SK-N-SH treated with all-trans-retinoic acid at 6 μM for 48 hours (cell line): Measurements from ENCODE around the gene GOSR2.
A peak's percentile ranks its signal among the peaks of the same experiment; 100 is the strongest.

Source experiments
- ATAC-seq: fragments of 200-7000 bp; cut with Tn5 transposase; 3 replicates; pipeline ENCODE4 v1.9.1; 2020; ENCODE audit warnings: mild to moderate bottlenecking, moderate library complexity
- ARNTL ChIP-seq: fragments of 450-650 bp; formaldehyde crosslinking; IDR thresholded peaks from 2 replicates; pipeline ENCODE4 v1.5.0; 2020; ENCODE audit warnings: low read depth, mild to moderate bottlenecking, moderate library complexity, borderline replicate concordance
- BACH2 ChIP-seq: fragments of 250-450 bp; sonication (Bioruptor Pico); IDR thresholded peaks from 2 replicates; pipeline ENCODE4 v1.9.0; 2021; ENCODE audit warnings: mild to moderate bottlenecking, borderline replicate concordance
- CSDC2 ChIP-seq: fragments of 250-450 bp; sonication (Bioruptor Pico); IDR thresholded peaks from 2 replicates; pipeline ENCODE4 v1.5.0; 2020; ENCODE audit warnings: mild to moderate bottlenecking, moderate library complexity
- GLIS3 ChIP-seq: fragments of 250-450 bp; sonication (Bioruptor Pico); IDR thresholded peaks from 2 replicates; pipeline ENCODE4 v1.5.0; 2020; ENCODE audit warnings: mild to moderate bottlenecking, moderate library complexity
- PPARA ChIP-seq: fragments of 250-450 bp; sonication (Bioruptor Pico); IDR thresholded peaks from 2 replicates; pipeline ENCODE4 v1.5.0; 2020; ENCODE audit warnings: mild to moderate bottlenecking, borderline replicate concordance
- RARB ChIP-seq: fragments of 250-450 bp; sonication (Bioruptor Pico); IDR thresholded peaks from 2 replicates; pipeline ENCODE4 v1.8.0; 2021; ENCODE audit warnings: mild to moderate bottlenecking, moderate library complexity
- TOX ChIP-seq: fragments of 250-450 bp; sonication (Bioruptor Pico); IDR thresholded peaks from 2 replicates; pipeline ENCODE4 v1.8.0; 2021; ENCODE audit warnings: mild to moderate bottlenecking, moderate library complexity, borderline replicate concordance
- ZC3H10 ChIP-seq: fragments of 250-450 bp; sonication (Bioruptor Pico); IDR thresholded peaks from 2 replicates; pipeline ENCODE4 v1.5.1; 2021; ENCODE audit warnings: mild to moderate bottlenecking, moderate library complexity
- ZFP3 ChIP-seq: fragments of 250-450 bp; sonication (Bioruptor Pico); IDR thresholded peaks from 2 replicates; pipeline ENCODE4 v1.5.0; 2020; ENCODE audit warnings: mild to moderate bottlenecking, moderate library complexity
- ZNF565 ChIP-seq: fragments of 450-650 bp; formaldehyde crosslinking; conservative IDR thresholded peaks from 2 replicates; pipeline ENCODE4 v1.5.0; 2020; ENCODE audit warnings: low read depth, mild to moderate bottlenecking, moderate library complexity
- ZNF70 ChIP-seq: fragments of 450-650 bp; formaldehyde crosslinking; IDR thresholded peaks from 2 replicates; pipeline ENCODE4 v1.5.0; 2020; ENCODE audit warnings: mild to moderate bottlenecking, moderate library complexity
- ZNF8 ChIP-seq: fragments of 450-650 bp; formaldehyde crosslinking; IDR thresholded peaks from 2 replicates; pipeline ENCODE4 v1.5.0; 2020; ENCODE audit warnings: mild to moderate bottlenecking, moderate library complexity
- TF ChIP-seq, protein P1 (sequence below): fragments of 250-450 bp; sonication (Bioruptor Pico); IDR thresholded peaks from 2 replicates; pipeline ENCODE4 v1.8.0; 2021; ENCODE audit warnings: low read depth, mild to moderate bottlenecking, moderate library complexity, borderline replicate concordance
- TF ChIP-seq, protein P2 (sequence below): fragments of 250-450 bp; sonication (Bioruptor Pico); IDR thresholded peaks from 2 replicates; pipeline ENCODE4 v1.5.0; 2020; ENCODE audit warnings: mild to moderate bottlenecking, moderate library complexity
- TF ChIP-seq, protein P3 (sequence below): fragments of 250-450 bp; sonication (Bioruptor Pico); IDR thresholded peaks from 2 replicates; pipeline ENCODE4 v1.5.1; 2021; ENCODE audit warnings: mild to moderate bottlenecking, moderate library complexity
- TF ChIP-seq, protein P4 (sequence below): fragments of 250-450 bp; sonication (Bioruptor Pico); IDR thresholded peaks from 2 replicates; pipeline ENCODE4 v1.5.1; 2020; ENCODE audit warnings: low read depth, mild to moderate bottlenecking, moderate library complexity
- TF ChIP-seq, protein P5 (sequence below): fragments of 250-450 bp; sonication (Bioruptor Pico); IDR thresholded peaks from 2 replicates; pipeline ENCODE4 v1.8.0; 2020; ENCODE audit warnings: mild to moderate bottlenecking, moderate library complexity, borderline replicate concordance

GOSR2 gene

DNA sequence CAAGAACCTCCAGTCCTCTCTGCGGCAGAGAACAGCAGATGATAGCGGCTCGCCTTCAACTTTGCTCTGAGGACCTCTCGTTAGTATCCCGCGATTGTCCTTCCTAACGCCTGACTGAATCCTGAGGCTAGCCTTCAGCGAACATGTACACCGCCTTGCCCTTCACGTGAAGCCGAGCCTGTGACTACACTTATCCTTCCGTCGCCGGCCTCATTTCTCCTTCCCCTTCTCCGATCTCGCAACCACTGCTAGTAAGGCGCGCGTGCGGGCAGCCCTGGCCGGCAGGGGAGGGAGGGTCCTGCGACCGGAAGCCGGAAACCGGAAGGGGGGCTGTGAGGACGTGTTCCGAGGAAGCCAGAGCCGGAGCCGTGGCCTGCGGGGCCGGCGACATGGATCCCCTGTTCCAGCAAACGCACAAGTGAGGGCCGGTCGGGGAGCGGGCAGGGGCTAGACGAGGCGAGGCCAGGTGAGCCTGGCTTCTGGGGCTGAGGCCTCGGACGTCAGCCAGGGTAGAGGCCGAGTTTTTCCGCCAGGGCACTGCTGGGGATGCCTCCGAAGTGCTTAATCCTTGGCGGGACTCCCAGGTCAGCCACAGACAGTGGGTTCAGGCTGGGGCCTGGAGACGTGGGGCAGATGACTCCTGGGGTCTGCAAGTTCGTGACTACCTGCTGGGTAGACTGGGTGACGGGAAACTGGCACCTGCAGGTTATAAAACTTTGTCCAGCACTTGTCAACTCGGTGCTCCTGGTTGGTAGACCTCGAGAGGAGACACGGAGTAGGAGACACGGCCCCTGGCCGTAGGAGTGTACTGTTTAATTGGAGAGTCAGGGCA, at the start of gene GOSR2:
Gene GOSR2, plus strand, starts transcription at position 357 of the 832 bp plus-strand sequence. Its CDS starts 33 bp downstream, at position 390.
- TF ChIP-seq, protein P1, sequence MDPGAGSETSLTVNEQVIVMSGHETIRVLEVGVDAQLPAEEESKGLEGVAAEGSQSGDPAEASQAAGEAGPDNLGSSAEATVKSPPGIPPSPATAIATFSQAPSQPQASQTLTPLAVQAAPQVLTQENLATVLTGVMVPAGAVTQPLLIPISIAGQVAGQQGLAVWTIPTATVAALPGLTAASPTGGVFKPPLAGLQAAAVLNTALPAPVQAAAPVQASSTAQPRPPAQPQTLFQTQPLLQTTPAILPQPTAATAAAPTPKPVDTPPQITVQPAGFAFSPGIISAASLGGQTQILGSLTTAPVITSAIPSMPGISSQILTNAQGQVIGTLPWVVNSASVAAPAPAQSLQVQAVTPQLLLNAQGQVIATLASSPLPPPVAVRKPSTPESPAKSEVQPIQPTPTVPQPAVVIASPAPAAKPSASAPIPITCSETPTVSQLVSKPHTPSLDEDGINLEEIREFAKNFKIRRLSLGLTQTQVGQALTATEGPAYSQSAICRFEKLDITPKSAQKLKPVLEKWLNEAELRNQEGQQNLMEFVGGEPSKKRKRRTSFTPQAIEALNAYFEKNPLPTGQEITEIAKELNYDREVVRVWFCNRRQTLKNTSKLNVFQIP (CRISPR knock-in tag): 0 out of 2 replicates have a peak, but pooled peaks have one; percentile 60
- 0 out of 2 replicates have a peak, but pooled peaks have one; percentile 10 for TF ChIP-seq ZFP3
- TF ChIP-seq, protein P2, sequence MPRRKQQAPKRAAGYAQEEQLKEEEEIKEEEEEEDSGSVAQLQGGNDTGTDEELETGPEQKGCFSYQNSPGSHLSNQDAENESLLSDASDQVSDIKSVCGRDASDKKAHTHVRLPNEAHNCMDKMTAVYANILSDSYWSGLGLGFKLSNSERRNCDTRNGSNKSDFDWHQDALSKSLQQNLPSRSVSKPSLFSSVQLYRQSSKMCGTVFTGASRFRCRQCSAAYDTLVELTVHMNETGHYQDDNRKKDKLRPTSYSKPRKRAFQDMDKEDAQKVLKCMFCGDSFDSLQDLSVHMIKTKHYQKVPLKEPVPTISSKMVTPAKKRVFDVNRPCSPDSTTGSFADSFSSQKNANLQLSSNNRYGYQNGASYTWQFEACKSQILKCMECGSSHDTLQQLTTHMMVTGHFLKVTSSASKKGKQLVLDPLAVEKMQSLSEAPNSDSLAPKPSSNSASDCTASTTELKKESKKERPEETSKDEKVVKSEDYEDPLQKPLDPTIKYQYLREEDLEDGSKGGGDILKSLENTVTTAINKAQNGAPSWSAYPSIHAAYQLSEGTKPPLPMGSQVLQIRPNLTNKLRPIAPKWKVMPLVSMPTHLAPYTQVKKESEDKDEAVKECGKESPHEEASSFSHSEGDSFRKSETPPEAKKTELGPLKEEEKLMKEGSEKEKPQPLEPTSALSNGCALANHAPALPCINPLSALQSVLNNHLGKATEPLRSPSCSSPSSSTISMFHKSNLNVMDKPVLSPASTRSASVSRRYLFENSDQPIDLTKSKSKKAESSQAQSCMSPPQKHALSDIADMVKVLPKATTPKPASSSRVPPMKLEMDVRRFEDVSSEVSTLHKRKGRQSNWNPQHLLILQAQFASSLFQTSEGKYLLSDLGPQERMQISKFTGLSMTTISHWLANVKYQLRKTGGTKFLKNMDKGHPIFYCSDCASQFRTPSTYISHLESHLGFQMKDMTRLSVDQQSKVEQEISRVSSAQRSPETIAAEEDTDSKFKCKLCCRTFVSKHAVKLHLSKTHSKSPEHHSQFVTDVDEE (CRISPR knock-in tag): 0 out of 2 replicates have a peak, but pooled peaks have one; percentile 8
- no peak for TF ChIP-seq BACH2 (CRISPR knock-in tag)
- ATAC-seq: peak; percentile 99

DNA sequence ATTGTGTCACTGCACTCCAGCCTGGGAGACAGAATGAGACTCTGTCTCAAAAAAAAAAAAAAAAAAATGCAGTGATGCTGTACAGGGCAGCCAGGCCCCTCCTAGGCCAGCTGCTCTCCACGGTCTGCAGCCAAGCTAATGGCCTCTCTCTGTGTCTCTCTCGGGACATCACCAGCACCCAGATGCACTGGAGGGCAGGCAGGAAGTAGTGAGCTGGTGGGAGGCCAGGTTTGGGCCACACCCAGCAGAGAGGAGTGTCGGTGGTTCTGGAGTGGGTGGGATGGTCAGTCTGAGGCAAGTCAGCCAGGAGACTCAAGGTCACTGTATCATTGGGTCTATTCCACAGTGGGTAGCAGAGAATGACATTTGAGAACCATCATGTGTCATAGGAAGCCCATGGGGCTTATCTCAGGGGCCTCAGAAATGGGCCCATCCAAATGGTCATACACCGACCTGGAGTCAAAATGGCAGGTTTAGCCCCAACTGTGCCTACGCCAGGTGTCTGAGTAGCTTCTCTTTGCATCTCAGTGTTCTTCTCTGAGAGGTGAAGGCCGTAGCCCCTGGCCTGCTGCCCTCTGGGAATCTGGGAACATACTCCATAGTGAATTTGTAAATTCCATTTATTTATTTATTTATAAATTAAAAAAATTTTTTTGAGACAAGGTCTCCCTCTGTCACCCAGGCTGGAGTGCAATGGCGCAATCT, 48.9 kb upstream of the GOSR2 start:
- TF ChIP-seq RARB (no peak), ZFP3 (no peak)
- TF ChIP-seq, protein P3, sequence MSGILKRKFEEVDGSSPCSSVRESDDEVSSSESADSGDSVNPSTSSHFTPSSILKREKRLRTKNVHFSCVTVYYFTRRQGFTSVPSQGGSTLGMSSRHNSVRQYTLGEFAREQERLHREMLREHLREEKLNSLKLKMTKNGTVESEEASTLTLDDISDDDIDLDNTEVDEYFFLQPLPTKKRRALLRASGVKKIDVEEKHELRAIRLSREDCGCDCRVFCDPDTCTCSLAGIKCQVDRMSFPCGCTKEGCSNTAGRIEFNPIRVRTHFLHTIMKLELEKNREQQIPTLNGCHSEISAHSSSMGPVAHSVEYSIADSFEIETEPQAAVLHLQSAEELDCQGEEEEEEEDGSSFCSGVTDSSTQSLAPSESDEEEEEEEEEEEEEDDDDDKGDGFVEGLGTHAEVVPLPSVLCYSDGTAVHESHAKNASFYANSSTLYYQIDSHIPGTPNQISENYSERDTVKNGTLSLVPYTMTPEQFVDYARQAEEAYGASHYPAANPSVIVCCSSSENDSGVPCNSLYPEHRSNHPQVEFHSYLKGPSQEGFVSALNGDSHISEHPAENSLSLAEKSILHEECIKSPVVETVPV: no peak
- TF ChIP-seq, protein P4, sequence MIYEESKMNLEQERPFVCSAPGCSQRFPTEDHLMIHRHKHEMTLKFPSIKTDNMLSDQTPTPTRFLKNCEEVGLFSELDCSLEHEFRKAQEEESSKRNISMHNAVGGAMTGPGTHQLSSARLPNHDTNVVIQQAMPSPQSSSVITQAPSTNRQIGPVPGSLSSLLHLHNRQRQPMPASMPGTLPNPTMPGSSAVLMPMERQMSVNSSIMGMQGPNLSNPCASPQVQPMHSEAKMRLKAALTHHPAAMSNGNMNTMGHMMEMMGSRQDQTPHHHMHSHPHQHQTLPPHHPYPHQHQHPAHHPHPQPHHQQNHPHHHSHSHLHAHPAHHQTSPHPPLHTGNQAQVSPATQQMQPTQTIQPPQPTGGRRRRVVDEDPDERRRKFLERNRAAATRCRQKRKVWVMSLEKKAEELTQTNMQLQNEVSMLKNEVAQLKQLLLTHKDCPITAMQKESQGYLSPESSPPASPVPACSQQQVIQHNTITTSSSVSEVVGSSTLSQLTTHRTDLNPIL (CRISPR knock-in tag): no peak
- no peak for ATAC-seq

DNA sequence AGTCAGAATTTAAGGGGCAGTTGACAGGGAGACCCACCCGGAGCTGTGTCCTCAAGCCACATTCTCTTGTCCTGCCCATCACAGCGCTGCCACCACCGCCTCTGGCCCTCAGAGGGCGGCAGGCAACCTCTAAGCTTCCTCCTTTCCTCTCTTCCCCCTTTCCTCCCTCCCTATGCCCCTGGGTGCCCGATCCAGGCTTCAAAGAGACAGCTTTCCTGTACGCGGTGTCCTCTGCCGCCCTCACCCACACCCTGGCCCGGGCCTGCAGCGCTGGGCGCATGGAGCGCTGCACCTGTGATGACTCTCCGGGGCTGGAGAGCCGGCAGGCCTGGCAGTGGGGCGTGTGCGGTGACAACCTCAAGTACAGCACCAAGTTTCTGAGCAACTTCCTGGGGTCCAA, 48.1 kb upstream of the GOSR2 start:
- ATAC-seq: no peak
- no peak for TF ChIP-seq ZNF70 (CRISPR knock-in tag)
- TF ChIP-seq, protein P1 (CRISPR knock-in tag): no peak
- no peak for TF ChIP-seq RARB
- no peak for TF ChIP-seq CSDC2 (CRISPR knock-in tag)
- TF ChIP-seq, protein P4 (CRISPR knock-in tag): no peak
- TF ChIP-seq ZC3H10 (CRISPR knock-in tag): no peak
- TF ChIP-seq ZFP3: no peak
- TF ChIP-seq GLIS3 (CRISPR knock-in tag): no peak
- no peak for TF ChIP-seq TOX (CRISPR knock-in tag)

DNA sequence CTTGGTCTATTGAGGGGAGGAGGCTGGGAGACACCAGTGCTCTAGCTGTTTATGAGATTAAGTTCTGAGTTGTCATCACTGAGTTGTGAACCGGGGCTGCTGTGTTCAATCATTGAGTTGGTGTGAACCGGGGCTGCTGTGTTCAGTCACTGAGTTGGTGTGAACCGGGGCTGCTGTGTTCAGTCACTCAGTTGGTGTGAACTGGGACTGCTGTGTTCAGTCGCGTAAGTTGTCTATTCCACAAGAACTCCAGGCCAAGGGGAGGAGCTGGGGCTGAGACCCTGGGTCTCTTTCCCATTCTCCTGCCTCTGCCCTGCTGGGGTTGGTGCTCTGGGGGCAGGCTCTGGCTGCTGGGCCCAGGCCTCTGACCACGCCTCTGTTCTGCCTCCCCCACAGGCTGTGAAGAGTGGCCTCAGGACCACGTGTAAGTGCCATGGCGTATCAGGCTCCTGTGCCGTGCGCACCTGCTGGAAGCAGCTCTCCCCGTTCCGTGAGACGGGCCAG, 47.1 kb upstream of the GOSR2 start:
- no peak for ATAC-seq
- TF ChIP-seq ARNTL (no peak), ZFP3 (no peak), ZC3H10 (CRISPR knock-in tag) (no peak), PPARA (CRISPR knock-in tag) (no peak), ZNF8 (CRISPR knock-in tag) (no peak), RARB (no peak), CSDC2 (CRISPR knock-in tag) (no peak), ZNF565 (CRISPR knock-in tag) (no peak)
- TF ChIP-seq, protein P3: no peak
- TF ChIP-seq, protein P5, sequence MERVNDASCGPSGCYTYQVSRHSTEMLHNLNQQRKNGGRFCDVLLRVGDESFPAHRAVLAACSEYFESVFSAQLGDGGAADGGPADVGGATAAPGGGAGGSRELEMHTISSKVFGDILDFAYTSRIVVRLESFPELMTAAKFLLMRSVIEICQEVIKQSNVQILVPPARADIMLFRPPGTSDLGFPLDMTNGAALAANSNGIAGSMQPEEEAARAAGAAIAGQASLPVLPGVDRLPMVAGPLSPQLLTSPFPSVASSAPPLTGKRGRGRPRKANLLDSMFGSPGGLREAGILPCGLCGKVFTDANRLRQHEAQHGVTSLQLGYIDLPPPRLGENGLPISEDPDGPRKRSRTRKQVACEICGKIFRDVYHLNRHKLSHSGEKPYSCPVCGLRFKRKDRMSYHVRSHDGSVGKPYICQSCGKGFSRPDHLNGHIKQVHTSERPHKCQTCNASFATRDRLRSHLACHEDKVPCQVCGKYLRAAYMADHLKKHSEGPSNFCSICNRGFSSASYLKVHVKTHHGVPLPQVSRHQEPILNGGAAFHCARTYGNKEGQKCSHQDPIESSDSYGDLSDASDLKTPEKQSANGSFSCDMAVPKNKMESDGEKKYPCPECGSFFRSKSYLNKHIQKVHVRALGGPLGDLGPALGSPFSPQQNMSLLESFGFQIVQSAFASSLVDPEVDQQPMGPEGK (CRISPR knock-in tag): no peak
